ENCODE results near the gene PRKCE. TPM values are rescaled to one million over a fixed set of nuclear protein-coding genes. Genes with fewer than 3 reads are reported as not detected.

PRKCE gene
- total RNA-seq (2014; rRNA removed; shearing (Covaris generic)), result 9.5 and 10.3 TPM in 2 replicates
- polyA plus RNA-seq (2014; cell fraction: nucleus; rRNA removed), result 4.6 and 7.8 TPM in 2 replicates

DNA sequence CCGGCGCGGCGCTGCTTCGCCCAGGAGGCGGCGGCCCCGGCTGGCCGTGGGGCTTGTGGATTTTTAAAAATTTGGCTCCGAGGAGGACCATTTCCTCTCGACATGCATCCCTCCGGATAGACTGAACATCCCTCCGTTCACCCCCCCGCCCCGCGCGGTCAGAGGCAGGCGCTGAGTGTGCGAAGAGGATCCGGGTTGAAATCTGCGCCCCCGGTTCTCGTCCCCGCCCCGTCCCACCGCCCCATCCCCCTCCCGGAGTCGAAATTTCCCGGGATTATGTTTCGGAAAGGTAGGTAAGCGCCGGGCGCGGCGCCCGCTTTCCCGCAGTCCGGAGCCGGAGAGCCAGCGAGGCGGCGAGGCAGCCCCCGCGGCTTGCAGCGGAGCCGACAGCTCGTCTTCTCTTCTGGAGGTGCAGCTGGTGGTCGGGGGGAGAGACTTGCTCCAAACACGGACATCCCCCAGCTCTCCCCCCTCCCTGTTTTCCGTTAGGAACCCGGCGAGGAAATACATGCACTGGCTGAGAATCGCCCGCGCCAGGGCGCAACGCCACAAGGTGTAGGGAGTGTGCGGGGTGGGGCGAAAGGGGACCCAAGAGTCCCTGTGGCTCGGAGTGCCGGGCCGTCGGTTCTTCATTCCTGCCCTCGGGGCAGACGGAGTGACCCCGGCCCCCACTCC is at the start of gene PRKCE:
Gene PRKCE, plus strand, starts transcription at position 261 of the 675 bp plus-strand sequence.
- no peak for DNase-seq (ENCODE audit: extremely low read depth, low read depth)

DNA sequence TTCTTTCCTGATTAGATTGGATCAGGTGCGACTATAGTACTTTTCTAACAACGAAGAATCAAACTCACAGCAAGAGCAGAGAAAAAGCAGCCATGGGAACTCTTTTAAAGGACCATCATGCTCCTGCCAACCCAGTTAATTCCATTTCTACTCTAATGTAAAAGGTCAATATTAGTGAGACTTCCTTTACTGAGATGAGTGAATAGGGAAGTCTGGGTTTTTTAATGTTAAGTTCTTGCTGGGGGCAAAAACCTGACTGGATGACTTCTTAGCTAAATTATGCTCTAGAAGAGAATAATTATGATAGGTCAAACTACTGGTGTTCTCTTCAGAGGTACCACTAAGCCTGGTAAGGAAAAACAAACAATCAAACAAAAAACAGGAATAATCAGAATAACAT is 48.9 kb upstream of the PRKCE start:
- DNase-seq (ENCODE audit: extremely low read depth, low read depth), result no peak

GRCh38 chr2:45605116-45605515 is 46.4 kb upstream of the PRKCE start:
- no peak for DNase-seq (ENCODE audit: extremely low read depth, low read depth)

DNA sequence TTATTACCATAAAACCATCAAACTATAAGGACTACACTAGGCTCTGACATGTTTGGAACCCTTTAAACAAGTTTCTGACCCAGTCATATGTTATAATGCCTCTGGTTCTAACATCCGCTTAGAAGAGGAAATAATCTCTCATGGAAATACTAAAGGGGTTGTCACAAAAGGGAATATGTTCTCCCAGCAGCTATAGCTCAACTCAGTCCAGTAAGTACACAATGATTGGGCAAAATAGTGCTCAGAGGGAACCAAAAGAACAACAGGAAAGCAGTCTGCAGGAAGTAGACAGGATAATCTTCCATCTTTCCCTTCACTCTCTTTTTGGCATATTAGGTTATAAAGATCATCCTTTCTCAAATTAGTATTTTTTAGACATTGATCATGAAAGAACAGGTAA is 44.7 kb upstream of the PRKCE start:
- DNase-seq (ENCODE audit: extremely low read depth, low read depth), result no peak

- peak; percentile 46 for DNase-seq (ENCODE audit: extremely low read depth, low read depth)
Measured at GRCh38 chr2:45607701-45608100, 43.8 kb upstream of the PRKCE start.

DNA sequence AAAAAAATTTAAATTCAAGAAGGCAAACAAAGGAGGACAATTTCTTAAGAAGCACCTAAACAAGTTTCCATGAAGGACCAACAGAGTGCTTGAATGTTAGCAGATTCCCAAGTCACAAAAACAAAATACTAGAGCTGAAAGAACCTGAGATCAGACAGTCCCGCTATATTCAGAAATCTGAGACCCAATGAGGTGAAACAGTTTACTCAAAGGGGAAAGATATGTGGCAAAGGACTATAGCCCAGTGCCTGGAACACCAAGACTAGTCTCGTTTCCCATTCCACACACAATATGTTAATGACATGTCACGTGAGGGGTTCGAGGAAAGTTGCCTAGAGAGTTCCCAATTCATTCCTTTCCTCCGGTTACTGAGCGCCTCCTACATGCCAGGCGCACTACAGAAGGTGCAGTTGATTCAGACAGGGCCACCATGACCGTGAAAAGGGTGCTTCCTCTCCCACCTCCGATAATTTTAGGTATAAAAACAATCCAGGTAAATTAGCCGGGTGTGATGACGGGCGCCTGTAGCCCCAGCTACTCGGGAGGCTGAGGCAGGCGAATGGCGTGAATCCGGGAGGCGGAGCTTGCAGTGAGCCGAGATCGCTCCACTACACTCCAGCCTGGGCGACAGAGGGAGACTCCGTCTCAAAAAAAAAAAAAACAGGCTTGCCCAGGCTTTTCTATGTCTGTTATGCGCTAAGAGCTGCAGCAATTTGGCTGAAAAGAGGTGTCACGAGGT is 41.0 kb upstream of the PRKCE start:
- DNase-seq (ENCODE audit: extremely low read depth, low read depth), result peak; percentile 56

GRCh38 chr2:45611020-45611859 is 40.2 kb upstream of the PRKCE start, which contains the start of gene SRBD1:
Gene SRBD1 (minus strand): TSS chr2:45611267. CDS start chr2:45605441, 5,826 bp downstream.
- peak; percentile 94 for DNase-seq (ENCODE audit: extremely low read depth, low read depth)

DNA sequence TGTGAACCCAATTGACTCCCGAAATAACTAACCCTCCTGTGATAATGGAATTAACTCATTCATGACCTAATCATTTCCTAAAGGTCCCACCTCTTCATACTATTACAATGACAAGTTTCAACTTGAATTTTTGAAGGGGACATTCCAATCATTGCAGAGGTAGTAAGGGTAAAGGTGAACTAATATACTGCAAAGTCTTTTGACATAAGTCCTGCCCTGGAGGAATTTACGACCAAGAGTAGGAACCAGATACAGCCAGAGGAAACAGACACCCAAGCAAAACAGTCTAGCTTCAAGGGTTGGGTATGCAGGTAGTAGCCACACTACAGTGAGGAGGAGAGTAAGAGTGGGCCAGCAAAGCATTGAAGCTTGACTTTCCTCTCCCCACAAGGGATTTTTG is 39.2 kb upstream of the PRKCE start:
- no peak for DNase-seq (ENCODE audit: extremely low read depth, low read depth)

DNA sequence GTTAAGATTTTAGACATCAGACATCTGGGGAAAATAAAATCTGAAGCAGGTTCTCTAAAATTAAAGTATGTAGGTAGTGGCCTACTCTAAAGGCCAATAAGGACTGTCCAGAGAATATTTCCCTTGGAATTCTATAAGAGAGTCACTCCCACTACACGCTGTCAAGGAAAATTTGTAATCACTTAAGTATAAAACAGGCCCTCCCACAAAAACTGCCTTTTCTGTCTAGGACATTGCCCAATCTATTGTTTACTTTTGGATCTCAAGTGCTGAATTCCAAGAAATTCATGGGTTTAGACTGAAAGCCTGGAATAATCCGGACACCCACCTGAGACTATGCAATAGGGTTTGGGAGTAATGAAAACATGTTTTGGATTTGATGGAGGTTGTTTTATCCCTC is 38.7 kb upstream of the PRKCE start:
- DNase-seq (ENCODE audit: extremely low read depth, low read depth), result peak; percentile 43

GRCh38 chr2:45614330-45614729 is 37.1 kb upstream of the PRKCE start:
- DNase-seq (ENCODE audit: extremely low read depth, low read depth), result no peak

GRCh38 chr2:45614871-45615415 is 36.5 kb upstream of the PRKCE start:
- no peak for DNase-seq (ENCODE audit: extremely low read depth, low read depth)

DNA sequence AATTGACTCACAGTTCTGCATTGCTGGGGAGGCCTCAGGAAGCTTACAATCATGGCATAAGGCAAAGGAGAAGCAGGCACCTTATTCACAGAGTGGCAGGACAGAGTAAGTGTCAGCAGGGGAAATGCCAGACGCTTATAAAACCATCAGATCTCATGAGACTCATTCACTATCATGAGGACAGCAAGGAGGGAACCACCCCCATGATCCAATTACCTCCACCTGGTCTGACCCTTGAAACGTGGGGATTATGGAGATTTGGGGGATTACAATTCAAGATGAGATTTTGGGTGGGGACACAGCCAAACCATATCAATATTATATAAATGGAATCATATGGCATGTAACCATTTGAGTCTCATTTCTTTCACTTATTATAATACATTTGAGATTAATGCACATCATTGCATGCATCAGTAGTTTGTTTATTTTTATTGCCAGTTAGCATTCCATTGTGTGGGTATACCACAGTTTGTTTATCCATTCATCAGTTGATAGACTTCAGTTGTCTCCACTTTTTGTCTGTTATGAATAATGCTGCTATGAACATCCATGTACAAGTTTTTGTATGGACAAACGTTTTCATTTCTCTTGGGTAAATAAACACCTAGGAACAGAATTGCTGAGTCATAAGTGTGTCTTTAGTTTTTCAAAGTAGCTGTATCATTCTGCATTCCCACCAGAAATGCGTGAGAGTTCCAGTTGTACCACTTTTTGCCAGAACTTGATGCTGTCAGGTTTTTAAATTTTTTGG is 34.6 kb upstream of the PRKCE start:
- peak; percentile 49 for DNase-seq (ENCODE audit: extremely low read depth, low read depth)

DNA sequence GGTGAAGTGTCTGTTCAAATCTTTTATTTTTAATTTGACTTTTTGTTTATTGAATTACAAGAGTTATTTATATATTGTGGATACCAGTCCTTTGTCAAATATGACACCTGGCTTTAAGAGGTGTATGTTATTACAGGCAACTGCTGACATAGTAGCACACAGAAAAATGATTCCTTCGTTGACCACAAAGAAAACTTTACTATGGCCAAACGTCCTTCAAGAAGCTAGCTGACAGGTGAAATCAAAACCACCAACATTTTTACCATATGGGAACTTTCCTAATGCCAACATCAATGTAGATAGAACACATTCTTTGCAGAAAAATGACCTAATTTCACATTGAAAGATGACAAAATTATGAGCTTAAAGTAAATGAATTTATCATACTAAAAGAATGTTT is 34.0 kb upstream of the PRKCE start:
- no peak for DNase-seq (ENCODE audit: extremely low read depth, low read depth)

- no peak for DNase-seq (ENCODE audit: extremely low read depth, low read depth)
Measured at GRCh38 chr2:45622336-45623075, 29.0 kb upstream of the PRKCE start.

GRCh38 chr2:45623098-45623497 is 28.4 kb upstream of the PRKCE start:
- no peak for DNase-seq (ENCODE audit: extremely low read depth, low read depth)

DNA sequence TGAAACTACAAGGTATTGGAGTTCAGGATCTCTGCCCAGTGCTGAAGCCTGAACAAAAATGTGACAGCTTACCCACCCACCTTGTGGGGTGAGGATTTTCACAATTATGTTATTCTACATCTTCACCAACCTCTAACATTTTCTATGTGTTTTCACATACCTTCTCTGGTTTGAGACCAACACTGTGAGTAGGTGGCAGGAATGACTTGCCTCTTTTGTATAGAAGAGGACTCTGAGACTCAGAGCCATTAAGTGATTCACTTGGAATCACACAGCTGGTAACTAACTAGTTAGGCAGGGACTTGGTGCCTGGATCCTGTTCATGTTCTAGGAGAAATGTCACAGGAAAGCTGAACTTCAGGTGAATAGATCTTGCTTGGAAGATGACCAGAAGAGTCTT is 25.7 kb upstream of the PRKCE start:
- no peak for DNase-seq (ENCODE audit: extremely low read depth, low read depth)

DNA sequence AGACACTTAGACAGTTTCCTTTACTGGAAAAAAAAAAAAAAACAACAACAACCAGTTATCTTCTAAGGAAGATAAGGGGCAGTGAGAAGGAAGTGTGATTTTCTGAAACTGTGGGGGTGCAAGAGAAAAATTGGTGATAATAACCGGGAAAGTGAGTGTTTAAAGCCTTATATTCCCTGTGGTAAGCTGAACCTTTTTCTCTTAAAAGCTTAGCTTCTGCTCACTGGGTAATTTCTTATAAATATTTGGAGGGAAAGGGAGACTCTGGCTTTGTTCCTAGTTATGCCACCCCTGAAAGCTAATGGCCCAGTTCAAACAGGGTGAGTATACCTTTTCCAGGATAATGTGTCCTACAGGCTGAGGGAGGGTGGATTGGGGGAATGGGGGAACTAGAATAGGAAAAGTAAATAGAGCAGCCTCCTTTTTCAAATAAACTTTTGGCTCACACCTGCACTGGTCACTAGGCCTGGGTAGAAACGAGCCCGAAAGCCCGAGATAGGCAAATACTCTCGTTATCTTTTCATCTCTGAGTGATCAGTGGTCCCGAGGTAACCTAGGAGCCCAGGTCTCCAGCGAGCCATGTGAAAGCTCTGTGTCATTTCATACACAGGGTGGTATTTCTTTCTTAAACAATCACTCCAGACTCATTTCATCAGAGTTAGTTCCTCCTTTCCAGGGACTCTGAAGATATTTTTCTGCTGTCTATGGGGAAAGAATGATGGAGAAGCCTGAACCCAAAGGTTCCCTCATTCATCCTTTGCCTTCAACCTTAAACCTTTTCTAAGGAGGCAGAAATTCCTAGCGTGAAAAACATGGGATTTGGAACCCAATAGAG is 24.9 kb upstream of the PRKCE start:
- DNase-seq (ENCODE audit: extremely low read depth, low read depth), result no peak

DNA sequence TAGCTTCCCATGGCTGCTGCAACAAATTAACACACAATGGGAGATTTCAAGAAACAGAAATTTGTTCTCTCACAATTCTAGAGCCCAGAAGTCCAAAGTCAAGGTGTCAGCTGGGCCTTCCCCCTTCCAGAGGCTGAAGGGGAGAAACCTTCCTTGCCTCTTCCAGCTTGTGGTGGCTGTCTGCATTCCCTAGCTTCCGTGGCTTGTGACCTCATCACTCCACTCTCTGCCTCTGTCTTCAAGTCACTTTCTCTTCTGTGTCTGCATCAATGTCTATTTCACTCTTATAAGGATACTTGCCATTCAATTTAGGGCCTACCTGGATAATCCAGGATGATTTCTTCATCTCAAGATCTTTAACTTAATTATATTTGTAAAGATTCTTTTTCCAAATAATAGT is 23.6 kb upstream of the PRKCE start:
- no peak for DNase-seq (ENCODE audit: extremely low read depth, low read depth)

DNA sequence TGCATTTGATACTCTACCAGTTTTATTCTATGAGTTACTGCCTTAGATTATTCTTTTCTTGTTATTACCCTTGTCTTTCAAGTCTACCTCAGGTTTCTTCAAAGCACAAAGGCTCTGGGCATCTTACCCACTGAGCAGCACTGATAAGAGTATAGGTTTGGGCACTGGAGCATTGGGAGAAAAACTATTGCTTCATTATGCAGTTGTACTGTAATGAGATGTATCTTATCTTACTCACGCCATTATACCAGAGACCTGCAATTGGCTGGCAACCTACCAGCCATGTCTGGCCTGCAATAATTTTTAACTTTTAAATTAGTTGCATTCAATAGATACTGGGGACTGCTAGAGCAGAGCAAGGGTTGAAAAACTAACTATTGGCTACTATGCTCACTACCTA is 21.5 kb upstream of the PRKCE start:
- DNase-seq (ENCODE audit: extremely low read depth, low read depth), result no peak

Data from NCI-H460 (cell line).